GM04504 (cell line): Measurements from ENCODE around the gene OR1E1.
"Not testable (repeated sequence)": the region's sequence is repeated elsewhere in the genome, so short reads cannot be mapped to it uniquely, and the experiment has no call there.

Experiments
- DNase-seq: peaks from one replicate; pipeline ENCODE4 v3.0.0-alpha.2; 2012; ENCODE audit warnings: low read depth

OR1E1 gene

GRCh38 chr17:3398310-3398709, at the start of gene OR1E1:
Gene OR1E1, minus strand, starts transcription at chr17:3398410. Its CDS starts 0 bp downstream, at chr17:3398410.
- DNase-seq, result no peak

- DNase-seq, result no peak
Observed at GRCh38 chr17:3447625-3448024, 49.4 kb upstream of the OR1E1 start.

GRCh38 chr17:3440451-3440850, 42.2 kb upstream of the OR1E1 start:
- DNase-seq, result no peak

GRCh38 chr17:3438368-3438767, 40.2 kb upstream of the OR1E1 start:
- DNase-seq, result no peak

GRCh38 chr17:3433741-3434140, 35.5 kb upstream of the OR1E1 start, which contains the start of gene OR1E2:
Gene OR1E2, minus strand, starts transcription at chr17:3433841. Its CDS starts 0 bp downstream, at chr17:3433841.
- no peak for DNase-seq

GRCh38 chr17:3433215-3433614, 35.0 kb upstream of the OR1E1 start:
- DNase-seq, result not testable (repeated sequence)

- no peak for DNase-seq
Observed at GRCh38 chr17:3418222-3418621, 20.0 kb upstream of the OR1E1 start.

GRCh38 chr17:3415610-3416009, 17.4 kb upstream of the OR1E1 start:
- DNase-seq, result no peak

GRCh38 chr17:3412216-3412615, 14.0 kb upstream of the OR1E1 start:
- DNase-seq, result not testable (repeated sequence)

- no peak for DNase-seq
Observed at GRCh38 chr17:3411070-3411469, 12.9 kb upstream of the OR1E1 start, which contains the start of gene OR3A3. Gene OR3A3, plus strand, starts transcription at chr17:3411370.

- DNase-seq, result not testable (repeated sequence)
Observed at GRCh38 chr17:3403856-3404255, 5.6 kb upstream of the OR1E1 start.

- no peak for DNase-seq
Observed at GRCh38 chr17:3401786-3402185, 3.6 kb upstream of the OR1E1 start.

GRCh38 chr17:3400055-3400454, 1.8 kb upstream of the OR1E1 start:
- DNase-seq, result no peak

- DNase-seq, result not testable (repeated sequence)
Observed at GRCh38 chr17:3397801-3398200, 409 bp downstream of the OR1E1 start.

GRCh38 chr17:3389791-3390190, 8.4 kb downstream of the OR1E1 start:
- no peak for DNase-seq

GRCh38 chr17:3385869-3386816, 12.1 kb downstream of the OR1E1 start, which contains the start of gene OR3A2:
Gene OR3A2, minus strand, starts transcription at chr17:3386308.
- no peak for DNase-seq

GRCh38 chr17:3381957-3382356, 16.3 kb downstream of the OR1E1 start:
- DNase-seq, result no peak

- DNase-seq, result no peak
Observed at GRCh38 chr17:3378321-3378720, 19.9 kb downstream of the OR1E1 start.

GRCh38 chr17:3371167-3371566, 27.0 kb downstream of the OR1E1 start:
- not testable (repeated sequence) for DNase-seq
